ACC112 (cell line): ENCODE data around the gene ADNP.

Source experiments
- H2AFZ ChIP-seq: fragments of 200-600 bp; sonication (generic); one replicate; pipeline ENCODE4 v1.6.0; 2017; ENCODE audit warnings: antibody characterized with exemption, low read length; ENCODE audit not compliant: unreplicated experiment
- H3K27ac ChIP-seq: fragments of 200-600 bp; sonication (generic); 2 replicates; pipeline ENCODE4 v1.5.1; 2014; ENCODE audit warnings: low read depth, mild to moderate bottlenecking, antibody characterized with exemption, low read length, moderate library complexity
- H3K27me3 ChIP-seq: fragments of 200-600 bp; sonication (generic); 2 replicates; pipeline ENCODE4 v1.6.1; 2014; ENCODE audit warnings: mild to moderate bottlenecking, antibody characterized with exemption, low read length, moderate library complexity, mixed read lengths; ENCODE audit not compliant: insufficient read depth
- H3K36me3 ChIP-seq: fragments of 200-600 bp; sonication (generic); 2 replicates; pipeline ENCODE4 v1.6.1; 2016; ENCODE audit warnings: mild to moderate bottlenecking, antibody characterized with exemption, low read length, moderate library complexity, mixed read lengths; ENCODE audit not compliant: insufficient read depth
- H3K4me1 ChIP-seq: fragments of 200-600 bp; sonication (generic); one replicate; pipeline ENCODE4 v1.6.1; 2016; ENCODE audit warnings: low read length, mixed read lengths; ENCODE audit not compliant: insufficient read depth, unreplicated experiment, control insufficient read depth
- H3K4me3 ChIP-seq: fragments of 200-600 bp; sonication (generic); 2 replicates; pipeline ENCODE4 v1.5.1; 2014; ENCODE audit warnings: mild to moderate bottlenecking, low read depth, low read length
- H3K79me2 ChIP-seq: fragments of 200-600 bp; sonication (generic); one replicate; pipeline ENCODE4 v1.6.0; 2016; ENCODE audit warnings: low read length; ENCODE audit not compliant: control insufficient read depth, unreplicated experiment, insufficient read depth

Gene ADNP

GRCh38 chr20:50856475-50857041 is 74.7 kb downstream of the ADNP start:
- H3K27me3 ChIP-seq: no peaks in the 10 kb centered on the region
- H3K4me3 ChIP-seq: no peak overlapping the region
- no peaks in the 10 kb centered on the region for H3K79me2 ChIP-seq
- no peaks in the 10 kb centered on the region for H3K4me1 ChIP-seq
- no peak overlapping the region for H2AFZ ChIP-seq
- no peaks in the 10 kb centered on the region for H3K36me3 ChIP-seq
- no peak overlapping the region for H3K27ac ChIP-seq

GRCh38 chr20:50855498-50856474 is 75.5 kb downstream of the ADNP start:
- Histone ChIP-seq H3K27me3 (no peaks in the 10 kb centered on the region), H2AFZ (no peak overlapping the region), H3K36me3 (no peaks in the 10 kb centered on the region), H3K79me2 (no peaks in the 10 kb centered on the region), H3K4me3 (no peak overlapping the region), H3K4me1 (no peaks in the 10 kb centered on the region), H3K27ac (no peak overlapping the region)

GRCh38 chr20:50854506-50855249 is 76.6 kb downstream of the ADNP start:
- Histone ChIP-seq H3K27ac (no peak overlapping the region), H3K27me3 (no peaks in the 10 kb centered on the region), H3K36me3 (no peaks in the 10 kb centered on the region), H3K4me1 (no peaks in the 10 kb centered on the region), H2AFZ (no peak overlapping the region), H3K4me3 (no peak overlapping the region), H3K79me2 (no peaks in the 10 kb centered on the region)

- no peaks in the 10 kb centered on the region for H3K79me2 ChIP-seq
- no peaks in the 10 kb centered on the region for H3K36me3 ChIP-seq
- no peak overlapping the region for H3K27ac ChIP-seq
Observed at GRCh38 chr20:50852085-50852484, 79.2 kb downstream of the ADNP start.

GRCh38 chr20:50850721-50851286 is 80.4 kb downstream of the ADNP start:
- Histone ChIP-seq H2AFZ (no peak overlapping the region), H3K27ac (no peak overlapping the region), H3K27me3 (no peaks in the 10 kb centered on the region), H3K4me1 (peaks cover 7% of the 10 kb centered on the region), H3K36me3 (no peaks in the 10 kb centered on the region), H3K4me3 (no peak overlapping the region), H3K79me2 (no peaks in the 10 kb centered on the region)

More at GRCh38 chr20:50852085-50852484, 79.2 kb downstream of the ADNP start:
- Histone ChIP-seq H3K4me1 (peaks cover 7% of the 10 kb centered on the region), H3K27me3 (no peaks in the 10 kb centered on the region), H3K4me3 (no peak overlapping the region), H2AFZ (no peak overlapping the region)

GRCh38 chr20:50848846-50849673 is 82.2 kb downstream of the ADNP start:
- Histone ChIP-seq H3K27me3 (no peaks in the 10 kb centered on the region), H3K36me3 (no peaks in the 10 kb centered on the region), H3K79me2 (no peaks in the 10 kb centered on the region), H3K4me1 (peaks cover 20% of the 10 kb centered on the region), H2AFZ (no peak overlapping the region), H3K4me3 (no peak overlapping the region), H3K27ac (no peak overlapping the region)

GRCh38 chr20:50848341-50848808 is 82.9 kb downstream of the ADNP start:
- H3K4me1 ChIP-seq: peaks cover 20% of the 10 kb centered on the region
- H3K27me3 ChIP-seq: no peaks in the 10 kb centered on the region
- no peak overlapping the region for H3K4me3 ChIP-seq
- no peaks in the 10 kb centered on the region for H3K36me3 ChIP-seq
- no peaks in the 10 kb centered on the region for H3K79me2 ChIP-seq
- no peak overlapping the region for H3K27ac ChIP-seq
- H2AFZ ChIP-seq: no peak overlapping the region

GRCh38 chr20:50845566-50846215 is 85.5 kb downstream of the ADNP start:
- Histone ChIP-seq H3K27ac (no peak overlapping the region), H2AFZ (no peak overlapping the region), H3K79me2 (no peaks in the 10 kb centered on the region), H3K27me3 (no peaks in the 10 kb centered on the region), H3K36me3 (no peaks in the 10 kb centered on the region), H3K4me1 (peaks cover 20% of the 10 kb centered on the region), H3K4me3 (no peak overlapping the region)

GRCh38 chr20:50844430-50845100 is 86.7 kb downstream of the ADNP start:
- peaks cover 20% of the 10 kb centered on the region for H3K4me1 ChIP-seq
- H2AFZ ChIP-seq: no peak overlapping the region
- H3K27ac ChIP-seq: no peak overlapping the region
- no peaks in the 10 kb centered on the region for H3K79me2 ChIP-seq
- no peaks in the 10 kb centered on the region for H3K36me3 ChIP-seq
- no peak overlapping the region for H3K4me3 ChIP-seq
- H3K27me3 ChIP-seq: no peaks in the 10 kb centered on the region
